HEK293 (cell line): ENCODE data around the gene ARMC8.

Experiments
- CTCF ChIA-PET: fragments of 350-600 bp; formaldehyde crosslinking; extraction: SDS; loops from one replicate; lab custom pipeline; 2021; ENCODE audit warnings: antibody characterized with exemption; lab: Yijun Ruan, JAX
- POLR2A ChIA-PET: fragments of 300-600 bp; formaldehyde crosslinking; extraction: SDS; loops from one replicate; lab custom pipeline; 2020; ENCODE audit warnings: antibody characterized with exemption, inconsistent platforms; lab: Yijun Ruan, JAX
- H3K27ac ChIP-seq: fragments of 200-500 bp; sonication (Bioruptor generic); 2 replicates; pipeline ENCODE4 v1.5.1; 2014; ENCODE audit warnings: low read depth, low read length, control low read depth, inconsistent platforms; ENCODE audit errors: extremely low read depth
- H3K36me3 ChIP-seq, 2 experiments: fragments of 200-500 bp in 1 of 2; sonication (Bioruptor generic) in 1 of 2; 1 replicate in 1 of 2; 2 replicates in 1 of 2; pipeline ENCODE4 v1.5.1; 2014 to 2017; ENCODE audit warnings: inconsistent platforms in 2 of 2, low read length in 2 of 2; ENCODE audit not compliant: control insufficient read depth in 2 of 2, insufficient read depth in 1 of 2
- H3K4me1 ChIP-seq: fragments of 200-500 bp; sonication (Bioruptor generic); 2 replicates; pipeline ENCODE4 v1.5.1; 2014; ENCODE audit warnings: mild to moderate bottlenecking, low read length, inconsistent platforms; ENCODE audit not compliant: control insufficient read depth, insufficient read depth
- H3K4me3 ChIP-seq: 2 replicates; pipeline ENCODE4 v1.5.1; 2011; ENCODE audit warnings: low read depth, mild to moderate bottlenecking, control low read depth, low read length, moderate library complexity
- H3K9me3 ChIP-seq: fragments of 200-500 bp; sonication (Bioruptor generic); 2 replicates; pipeline ENCODE4 v1.5.1; 2014; ENCODE audit warnings: low read depth, low read length, inconsistent platforms; ENCODE audit not compliant: control insufficient read depth, insufficient read depth
- INSM2 ChIP-seq: fragments of 450-650 bp; formaldehyde crosslinking; IDR thresholded peaks from 2 replicates; pipeline ENCODE4 v1.5.1; 2016; ENCODE audit warnings: missing biosample characterization, missing genetic modification characterization
- KLF10 ChIP-seq: fragments of 450-650 bp; IDR thresholded peaks from 2 replicates; pipeline ENCODE4 v1.5.1; 2018; ENCODE audit warnings: missing biosample characterization, mild to moderate bottlenecking, missing genetic modification characterization
- PATZ1 ChIP-seq: fragments of 450-650 bp; formaldehyde crosslinking; IDR thresholded peaks from 2 replicates; pipeline ENCODE4 v1.5.1; 2016; ENCODE audit warnings: missing biosample characterization, missing genetic modification characterization
- RBAK ChIP-seq: fragments of 450-650 bp; formaldehyde crosslinking; IDR thresholded peaks from 2 replicates; pipeline ENCODE4 v1.5.1; 2016; ENCODE audit warnings: missing biosample characterization, missing genetic modification characterization
- YY2 ChIP-seq: fragments of 450-650 bp; formaldehyde crosslinking; IDR thresholded peaks from 2 replicates; pipeline ENCODE4 v1.5.1; 2016; ENCODE audit warnings: missing biosample characterization, missing genetic modification characterization
- ZBTB7A ChIP-seq: fragments of 450-650 bp; formaldehyde crosslinking; IDR thresholded peaks from 2 replicates; pipeline ENCODE4 v1.5.1; 2016; ENCODE audit warnings: low read depth, missing biosample characterization, missing genetic modification characterization
- ZEB2 ChIP-seq: fragments of 450-650 bp; formaldehyde crosslinking; IDR thresholded peaks from 2 replicates; pipeline ENCODE4 v1.5.1; 2016; ENCODE audit warnings: missing biosample characterization, missing genetic modification characterization
- ZNF114 ChIP-seq: fragments of 450-650 bp; formaldehyde crosslinking; IDR thresholded peaks from 2 replicates; pipeline ENCODE4 v1.5.0; 2017; ENCODE audit warnings: missing biosample characterization, missing genetic modification characterization
- ZNF121 ChIP-seq: fragments of 450-650 bp; formaldehyde crosslinking; IDR thresholded peaks from 2 replicates; pipeline ENCODE4 v1.5.1; 2016; ENCODE audit warnings: missing biosample characterization, missing genetic modification characterization
- ZNF2 ChIP-seq: fragments of 450-650 bp; formaldehyde crosslinking; IDR thresholded peaks from 2 replicates; pipeline ENCODE4 v1.5.1; 2016; ENCODE audit warnings: missing biosample characterization, missing genetic modification characterization
- ZNF214 ChIP-seq: fragments of 450-650 bp; formaldehyde crosslinking; IDR thresholded peaks from 2 replicates; pipeline ENCODE4 v1.5.1; 2017; ENCODE audit warnings: missing biosample characterization, mild to moderate bottlenecking, missing genetic modification characterization, borderline replicate concordance
- ZNF221 ChIP-seq: fragments of 450-650 bp; formaldehyde crosslinking; IDR thresholded peaks from 2 replicates; pipeline ENCODE4 v1.5.1; 2017; ENCODE audit warnings: missing biosample characterization, missing genetic modification characterization, borderline replicate concordance
- ZNF266 ChIP-seq: fragments of 450-650 bp; formaldehyde crosslinking; IDR thresholded peaks from 2 replicates; pipeline ENCODE4 v1.5.1; 2016; ENCODE audit warnings: missing biosample characterization, missing genetic modification characterization, low read depth
- ZNF292 ChIP-seq: fragments of 450-650 bp; formaldehyde crosslinking; IDR thresholded peaks from 2 replicates; pipeline ENCODE4 v1.5.1; 2016; ENCODE audit warnings: low read depth, missing biosample characterization, missing genetic modification characterization, borderline replicate concordance
- ZNF311 ChIP-seq: fragments of 450-650 bp; formaldehyde crosslinking; IDR thresholded peaks from 2 replicates; pipeline ENCODE4 v1.5.1; 2017; ENCODE audit warnings: missing biosample characterization, missing genetic modification characterization, borderline replicate concordance
- ZNF366 ChIP-seq: fragments of 450-650 bp; formaldehyde crosslinking; conservative IDR thresholded peaks from 2 replicates; pipeline ENCODE4 v1.5.1; 2016; ENCODE audit warnings: missing biosample characterization, missing genetic modification characterization
- ZNF423 ChIP-seq: fragments of 450-650 bp; formaldehyde crosslinking; IDR thresholded peaks from 2 replicates; pipeline ENCODE4 v1.5.1; 2016; ENCODE audit warnings: missing biosample characterization, missing genetic modification characterization
- ZNF510 ChIP-seq: fragments of 450-650 bp; formaldehyde crosslinking; IDR thresholded peaks from 2 replicates; pipeline ENCODE4 v1.5.1; 2018; ENCODE audit warnings: mild to moderate bottlenecking, missing genetic modification characterization, missing biosample characterization; ENCODE audit not compliant: insufficient replicate concordance
- ZNF513 ChIP-seq: fragments of 450-650 bp; IDR thresholded peaks from 2 replicates; pipeline ENCODE4 v1.5.1; 2018; ENCODE audit warnings: missing biosample characterization, missing genetic modification characterization
- ZNF530 ChIP-seq: fragments of 450-650 bp; formaldehyde crosslinking; IDR thresholded peaks from 2 replicates; pipeline ENCODE4 v1.5.1; 2016; ENCODE audit warnings: low read depth, missing biosample characterization, missing genetic modification characterization
- ZNF768 ChIP-seq: fragments of 450-650 bp; formaldehyde crosslinking; IDR thresholded peaks from 2 replicates; pipeline ENCODE4 v1.5.1; 2018; ENCODE audit warnings: missing biosample characterization, mild to moderate bottlenecking, missing genetic modification characterization
- ZNF792 ChIP-seq: fragments of 450-650 bp; formaldehyde crosslinking; IDR thresholded peaks from 2 replicates; pipeline ENCODE4 v1.5.1; 2016; ENCODE audit warnings: missing biosample characterization, missing genetic modification characterization
- TF ChIP-seq, protein P1 (sequence below): fragments of 450-650 bp; formaldehyde crosslinking; IDR thresholded peaks from 2 replicates; pipeline ENCODE4 v1.5.1; 2016; ENCODE audit warnings: missing biosample characterization, missing genetic modification characterization
- TF ChIP-seq, protein P2 (sequence below): fragments of 450-650 bp; IDR thresholded peaks from 2 replicates; pipeline ENCODE4 v1.5.1; 2018; ENCODE audit warnings: missing biosample characterization, mild to moderate bottlenecking, missing genetic modification characterization
- TF ChIP-seq, protein P3 (sequence below): fragments of 450-650 bp; formaldehyde crosslinking; IDR thresholded peaks from 2 replicates; pipeline ENCODE4 v1.5.1; 2016; ENCODE audit warnings: missing biosample characterization, missing genetic modification characterization

ARMC8 gene

DNA sequence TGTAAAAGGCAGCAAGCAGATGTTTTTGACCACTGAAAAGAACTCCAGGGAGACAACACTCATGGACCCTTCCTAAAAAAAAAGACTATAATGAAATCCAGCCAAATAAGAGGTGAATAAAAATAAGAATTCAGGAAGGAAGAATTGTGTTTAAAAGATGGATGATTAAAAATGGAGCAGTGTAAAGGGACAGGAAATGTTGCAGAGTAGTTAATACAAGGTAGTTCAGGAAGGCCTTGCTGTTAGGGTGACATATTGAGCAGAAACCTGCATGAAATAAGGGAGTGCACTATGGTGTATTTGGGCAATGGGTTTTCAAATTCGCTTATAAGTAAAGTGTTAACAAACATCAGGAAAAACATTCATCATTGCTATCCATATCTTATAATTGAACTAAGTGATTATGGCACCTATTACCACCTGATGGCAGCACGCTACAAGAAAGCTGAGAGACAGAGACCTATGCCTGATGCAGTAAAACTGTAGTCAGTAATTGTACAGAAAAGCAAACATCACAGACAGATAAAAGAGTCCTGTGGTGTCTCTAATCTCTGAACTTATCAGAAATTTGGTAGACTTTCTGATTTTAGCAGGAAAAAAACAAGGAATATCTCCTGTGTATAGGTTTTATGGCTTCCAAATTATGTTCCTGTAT lies 6.6 kb upstream of the ARMC8 start (continued):
- TF ChIP-seq YY2 (tag by site-specific recombination) (no peak), ZNF221 (tag by site-specific recombination) (no peak), ZNF530 (tag by site-specific recombination) (no peak), ZNF366 (tag by site-specific recombination) (no peak), ZNF266 (tag by site-specific recombination) (no peak), ZNF510 (tag by site-specific recombination) (no peak), KLF10 (tag by site-specific recombination) (no peak), ZNF114 (tag by site-specific recombination) (no peak), ZNF214 (tag by site-specific recombination) (no peak), ZNF423 (no peak), ZNF513 (no peak), ZNF768 (tag by site-specific recombination) (no peak)
- TF ChIP-seq, protein P1, sequence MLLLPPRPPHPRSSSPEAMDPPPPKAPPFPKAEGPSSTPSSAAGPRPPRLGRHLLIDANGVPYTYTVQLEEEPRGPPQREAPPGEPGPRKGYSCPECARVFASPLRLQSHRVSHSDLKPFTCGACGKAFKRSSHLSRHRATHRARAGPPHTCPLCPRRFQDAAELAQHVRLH (tag by site-specific recombination) = no peak

DNA sequence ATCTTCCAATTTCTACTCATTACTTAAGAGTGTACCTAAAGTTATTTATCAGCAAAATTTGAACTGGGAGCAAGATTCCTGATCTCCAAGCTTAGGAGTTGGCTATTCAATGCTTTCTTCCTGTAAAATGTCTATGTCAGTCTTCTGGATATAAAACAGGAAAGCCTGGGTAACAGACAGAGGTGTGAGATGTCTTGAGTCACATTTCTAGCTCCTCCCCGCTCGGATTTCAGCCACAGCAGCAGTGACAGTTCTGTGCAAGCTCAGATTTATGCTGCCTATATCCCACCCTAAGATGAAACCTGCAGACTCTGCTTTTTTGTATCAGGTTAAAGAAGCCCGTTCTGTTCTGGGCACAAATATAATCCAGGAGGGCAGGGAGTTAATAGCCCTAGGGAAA lies 2.1 kb upstream of the ARMC8 start:
- TF ChIP-seq ZNF423 (no peak), ZNF311 (no peak), ZNF2 (tag by site-specific recombination) (no peak), INSM2 (tag by site-specific recombination) (no peak), PATZ1 (tag by site-specific recombination) (no peak), ZEB2 (tag by site-specific recombination) (no peak), ZBTB7A (tag by site-specific recombination) (no peak), RBAK (no peak), ZNF292 (tag by site-specific recombination) (no peak), ZNF121 (tag by site-specific recombination) (no peak), ZNF366 (tag by site-specific recombination) (no peak), ZNF792 (tag by site-specific recombination) (no peak)
- TF ChIP-seq, protein P2, sequence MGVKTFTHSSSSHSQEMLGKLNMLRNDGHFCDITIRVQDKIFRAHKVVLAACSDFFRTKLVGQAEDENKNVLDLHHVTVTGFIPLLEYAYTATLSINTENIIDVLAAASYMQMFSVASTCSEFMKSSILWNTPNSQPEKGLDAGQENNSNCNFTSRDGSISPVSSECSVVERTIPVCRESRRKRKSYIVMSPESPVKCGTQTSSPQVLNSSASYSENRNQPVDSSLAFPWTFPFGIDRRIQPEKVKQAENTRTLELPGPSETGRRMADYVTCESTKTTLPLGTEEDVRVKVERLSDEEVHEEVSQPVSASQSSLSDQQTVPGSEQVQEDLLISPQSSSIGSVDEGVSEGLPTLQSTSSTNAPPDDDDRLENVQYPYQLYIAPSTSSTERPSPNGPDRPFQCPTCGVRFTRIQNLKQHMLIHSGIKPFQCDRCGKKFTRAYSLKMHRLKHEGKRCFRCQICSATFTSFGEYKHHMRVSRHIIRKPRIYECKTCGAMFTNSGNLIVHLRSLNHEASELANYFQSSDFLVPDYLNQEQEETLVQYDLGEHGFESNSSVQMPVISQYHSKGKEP (tag by site-specific recombination) = no peak
- TF ChIP-seq, protein P3, sequence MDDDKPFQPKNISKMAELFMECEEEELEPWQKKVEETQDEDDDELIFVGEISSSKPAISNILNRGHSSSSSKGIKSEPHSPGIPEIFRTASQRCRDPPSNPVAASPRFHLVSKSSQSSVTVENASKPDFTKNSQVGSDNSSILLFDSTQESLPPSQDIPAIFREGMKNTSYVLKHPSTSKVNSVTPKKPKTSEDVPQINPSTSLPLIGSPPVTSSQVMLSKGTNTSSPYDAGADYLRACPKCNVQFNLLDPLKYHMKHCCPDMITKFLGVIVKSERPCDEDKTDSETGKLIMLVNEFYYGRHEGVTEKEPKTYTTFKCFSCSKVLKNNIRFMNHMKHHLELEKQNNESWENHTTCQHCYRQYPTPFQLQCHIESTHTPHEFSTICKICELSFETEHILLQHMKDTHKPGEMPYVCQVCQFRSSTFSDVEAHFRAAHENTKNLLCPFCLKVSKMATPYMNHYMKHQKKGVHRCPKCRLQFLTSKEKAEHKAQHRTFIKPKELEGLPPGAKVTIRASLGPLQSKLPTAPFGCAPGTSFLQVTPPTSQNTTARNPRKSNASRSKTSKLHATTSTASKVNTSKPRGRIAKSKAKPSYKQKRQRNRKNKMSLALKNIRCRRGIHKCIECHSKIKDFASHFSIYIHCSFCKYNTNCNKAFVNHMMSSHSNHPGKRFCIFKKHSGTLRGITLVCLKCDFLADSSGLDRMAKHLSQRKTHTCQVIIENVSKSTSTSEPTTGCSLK (tag by site-specific recombination) = no peak
- TF ChIP-seq, all 188 proteins: peak for 0
- H3K36me3 ChIP-seq = peaks cover 0 to 6% of the 10 kb centered on the region in 2 experiments; a peak in 1 of 3 replicates
- no peak overlapping the region for H3K4me3 ChIP-seq
- POLR2A ChIA-PET = interaction anchor here (1.0 kb wide), 1 partner anchor 10 kb away, joined by 4 read pairs; the partner anchor contains the start of gene DBR1
- CTCF ChIA-PET = interaction anchor here (1.0 to 1.2 kb wide), 2 partner anchors 85 to 233 kb away, joined by 3 read pairs; no protein-coding TSS in a partner anchor
- H3K9me3 ChIP-seq = no peaks in the 10 kb centered on the region
- no peaks in the 10 kb centered on the region; the same call in 1 of the 2 replicates for H3K4me1 ChIP-seq
- H3K27ac ChIP-seq = no peak overlapping the region
